ENCODE results near the gene USP34.
"Not testable (repeated sequence)": the region's sequence is repeated elsewhere in the genome, so short reads cannot be mapped to it uniquely, and the experiment has no call there.

The USP34 gene

DNA sequence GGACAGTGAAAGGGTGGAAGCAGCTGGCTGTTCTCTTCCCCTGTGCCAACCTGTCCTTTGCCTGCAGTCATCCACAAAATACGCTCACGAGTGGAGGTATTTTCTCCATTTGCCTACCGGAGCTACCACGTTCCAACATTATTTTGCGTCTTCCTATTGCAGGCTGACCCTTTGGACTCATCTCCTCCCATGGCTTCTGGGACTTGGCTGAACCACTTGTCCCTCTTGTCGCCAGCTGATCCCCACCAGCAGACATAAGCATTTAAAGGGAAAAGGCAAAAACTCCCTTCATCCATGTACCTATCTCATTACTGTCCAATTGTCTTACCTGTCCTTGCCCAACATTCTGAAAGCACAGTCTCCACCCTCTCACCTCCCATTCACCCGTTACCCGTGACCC lies 295.9 kb downstream of the USP34 start:
- no peak overlapping the region for H3K9ac ChIP-seq (ENCODE audit: low read depth, low read length)
- H3K27ac ChIP-seq (ENCODE audit: low read length): no peak overlapping the region
- H3K9me3 ChIP-seq (ENCODE audit: insufficient read depth, low read depth, low read length): no peaks in the 10 kb centered on the region
- H3K4me1 ChIP-seq (ENCODE audit: insufficient read depth, low read length): peaks cover 12% of the 10 kb centered on the region; the same call in 1 of the 2 replicates
- H3K4me3 ChIP-seq (ENCODE audit: low read length): no peak overlapping the region
- peaks cover 6% of the 10 kb centered on the region; the same call in 1 of the 2 replicates for H3K36me3 ChIP-seq (ENCODE audit: insufficient read depth, low read depth, low read length)
- peaks cover 23% of the 10 kb centered on the region for H3K27me3 ChIP-seq (ENCODE audit: insufficient read depth, low read length)

DNA sequence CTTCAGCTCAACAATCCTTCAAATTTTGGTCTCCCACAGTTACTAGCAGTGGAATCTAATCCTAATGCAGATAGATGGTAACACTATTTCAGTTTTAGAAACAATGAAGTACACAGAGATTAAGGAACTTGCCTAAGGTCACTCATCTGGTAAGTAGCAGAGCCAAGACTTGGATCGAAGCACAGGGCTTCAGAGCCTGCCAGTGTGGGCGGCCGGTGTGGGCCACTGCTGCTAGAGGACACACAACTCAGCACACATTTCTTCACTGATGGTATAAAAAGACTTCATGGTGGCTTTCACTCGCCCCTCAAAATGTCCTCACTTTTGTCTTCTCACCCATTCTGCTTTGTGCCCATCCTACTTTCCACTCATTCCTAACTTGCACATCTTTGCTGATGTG lies 297.8 kb downstream of the USP34 start:
- Histone ChIP-seq H3K4me3 (ENCODE audit: low read length) (no peak overlapping the region), H3K27ac (ENCODE audit: low read length) (no peak overlapping the region), H3K9me3 (ENCODE audit: insufficient read depth, low read depth, low read length) (no peaks in the 10 kb centered on the region), H3K27me3 (ENCODE audit: insufficient read depth, low read length) (peaks cover 23% of the 10 kb centered on the region), H3K4me1 (ENCODE audit: insufficient read depth, low read length) (peaks cover 5% of the 10 kb centered on the region; the same call in 1 of the 2 replicates), H3K36me3 (ENCODE audit: insufficient read depth, low read depth, low read length) (no peaks in the 10 kb centered on the region), H3K9ac (ENCODE audit: low read depth, low read length) (no peak overlapping the region)

GRCh38 chr2:61172671-61173070 lies 298.2 kb downstream of the USP34 start:
- peaks cover 23% of the 10 kb centered on the region for H3K27me3 ChIP-seq (ENCODE audit: insufficient read depth, low read length)
- H3K36me3 ChIP-seq (ENCODE audit: insufficient read depth, low read depth, low read length): no peaks in the 10 kb centered on the region
- no peak overlapping the region for H3K9ac ChIP-seq (ENCODE audit: low read depth, low read length)
- no peak overlapping the region for H3K27ac ChIP-seq (ENCODE audit: low read length)
- H3K4me1 ChIP-seq (ENCODE audit: insufficient read depth, low read length): peaks cover 5% of the 10 kb centered on the region; the same call in 1 of the 2 replicates
- no peaks in the 10 kb centered on the region for H3K9me3 ChIP-seq (ENCODE audit: insufficient read depth, low read depth, low read length)
- H3K4me3 ChIP-seq (ENCODE audit: low read length): no peak overlapping the region

GRCh38 chr2:61167579-61167978 lies 303.3 kb downstream of the USP34 start:
- Histone ChIP-seq H3K27ac (ENCODE audit: low read length) (no peak overlapping the region), H3K27me3 (ENCODE audit: insufficient read depth, low read length) (no peaks in the 10 kb centered on the region), H3K9ac (ENCODE audit: low read depth, low read length) (no peak overlapping the region), H3K4me1 (ENCODE audit: insufficient read depth, low read length) (no peaks in the 10 kb centered on the region), H3K36me3 (ENCODE audit: insufficient read depth, low read depth, low read length) (peaks cover 15% of the 10 kb centered on the region), H3K9me3 (ENCODE audit: insufficient read depth, low read depth, low read length) (no peaks in the 10 kb centered on the region), H3K4me3 (ENCODE audit: low read length) (no peak overlapping the region)

DNA sequence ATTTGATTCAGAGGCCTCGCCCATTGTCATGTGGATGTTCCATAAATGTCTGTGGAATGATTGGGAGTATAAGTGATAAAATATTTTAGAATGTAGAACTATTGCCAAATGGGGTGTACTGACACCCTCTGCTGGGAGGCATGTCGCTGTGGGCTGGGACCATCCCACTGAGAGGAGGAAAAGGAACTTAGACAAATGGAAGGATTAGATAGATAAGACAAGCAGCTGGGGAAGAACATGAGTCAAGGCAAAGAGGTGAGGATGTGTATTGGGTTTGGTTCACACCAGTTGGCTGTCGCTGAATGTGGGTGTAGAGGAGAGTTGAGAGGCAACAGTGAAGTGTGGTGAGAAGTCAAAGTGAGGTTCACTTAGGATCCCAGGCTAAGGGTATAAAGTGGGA lies 304.9 kb downstream of the USP34 start:
- H3K36me3 ChIP-seq (ENCODE audit: insufficient read depth, low read depth, low read length): peaks cover 15% of the 10 kb centered on the region
- H3K9ac ChIP-seq (ENCODE audit: low read depth, low read length): no peak overlapping the region
- H3K9me3 ChIP-seq (ENCODE audit: insufficient read depth, low read depth, low read length): no peaks in the 10 kb centered on the region
- H3K4me1 ChIP-seq (ENCODE audit: insufficient read depth, low read length): no peaks in the 10 kb centered on the region
- no peaks in the 10 kb centered on the region for H3K27me3 ChIP-seq (ENCODE audit: insufficient read depth, low read length)
- H3K4me3 ChIP-seq (ENCODE audit: low read length): no peak overlapping the region
- H3K27ac ChIP-seq (ENCODE audit: low read length): no peak overlapping the region

DNA sequence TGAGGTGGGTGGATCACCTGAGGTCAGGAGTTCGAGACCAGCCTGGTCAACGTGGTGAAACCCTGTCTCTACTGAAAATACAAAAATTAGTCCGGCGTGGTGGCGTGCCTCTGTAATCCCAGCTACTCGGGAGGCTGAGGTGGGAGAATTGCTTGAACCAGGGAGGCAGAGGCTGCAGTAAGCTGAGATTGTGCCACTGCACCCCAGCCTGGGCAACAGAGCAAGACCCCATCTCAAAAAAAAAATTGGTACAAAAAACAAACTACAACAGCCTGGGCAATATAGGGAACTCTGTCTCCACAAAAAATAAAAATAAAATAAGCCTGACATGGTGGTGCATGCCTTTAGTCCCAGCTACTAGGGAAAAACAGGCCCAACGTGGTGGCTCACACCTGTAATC lies 305.8 kb downstream of the USP34 start:
- not testable (repeated sequence) for H3K4me1 ChIP-seq (ENCODE audit: insufficient read depth, low read length); H3K4me3 ChIP-seq (ENCODE audit: low read length); H3K27ac ChIP-seq (ENCODE audit: low read length); H3K9me3 ChIP-seq (ENCODE audit: insufficient read depth, low read depth, low read length); H3K9ac ChIP-seq (ENCODE audit: low read depth, low read length); H3K27me3 ChIP-seq (ENCODE audit: insufficient read depth, low read length)
- peaks cover 15% of the 10 kb centered on the region for H3K36me3 ChIP-seq (ENCODE audit: insufficient read depth, low read depth, low read length)

DNA sequence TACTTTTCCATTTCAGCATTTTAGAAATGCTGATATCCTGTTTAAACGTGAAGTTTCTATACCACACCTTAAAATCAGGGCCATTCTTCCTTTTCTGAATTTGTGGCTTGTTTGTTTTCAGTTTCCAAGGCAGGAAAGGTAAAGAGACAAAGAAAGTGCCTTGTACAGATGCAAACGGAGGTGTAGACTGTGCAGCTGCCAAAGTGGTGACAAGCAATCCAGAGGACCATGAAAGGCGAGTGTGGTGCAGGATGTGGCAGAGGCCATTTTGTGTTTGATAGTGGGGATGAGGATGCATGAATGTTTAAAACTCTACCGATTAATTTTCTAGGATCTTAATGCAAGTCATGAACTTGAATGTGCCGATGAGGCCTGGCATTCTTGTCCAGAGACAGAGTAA lies 308.2 kb downstream of the USP34 start:
- no peaks in the 10 kb centered on the region for H3K4me1 ChIP-seq (ENCODE audit: insufficient read depth, low read length)
- no peak overlapping the region for H3K27ac ChIP-seq (ENCODE audit: low read length)
- no peaks in the 10 kb centered on the region for H3K27me3 ChIP-seq (ENCODE audit: insufficient read depth, low read length)
- H3K4me3 ChIP-seq (ENCODE audit: low read length): no peak overlapping the region
- no peaks in the 10 kb centered on the region for H3K9me3 ChIP-seq (ENCODE audit: insufficient read depth, low read depth, low read length)
- H3K36me3 ChIP-seq (ENCODE audit: insufficient read depth, low read depth, low read length): peaks cover 15% of the 10 kb centered on the region
- no peak overlapping the region for H3K9ac ChIP-seq (ENCODE audit: low read depth, low read length)

GRCh38 chr2:61161888-61162287 lies 309.0 kb downstream of the USP34 start, which contains the start of gene C2orf74:
Gene C2orf74, plus strand, starts transcription at chr2:61162188. Its CDS starts 327 bp downstream, at chr2:61162515.
- no peak within 1 kb of the TSS for H3K27ac ChIP-seq (ENCODE audit: low read length)
- H3K36me3 ChIP-seq (ENCODE audit: insufficient read depth, low read depth, low read length): peaks cover 15% of the 10 kb centered on the region
- H3K4me3 ChIP-seq (ENCODE audit: low read length): no peak within 1 kb of the TSS
- no peaks in the 10 kb centered on the region for H3K9me3 ChIP-seq (ENCODE audit: insufficient read depth, low read depth, low read length)
- no peaks in the 10 kb centered on the region for H3K27me3 ChIP-seq (ENCODE audit: insufficient read depth, low read length)
- H3K4me1 ChIP-seq (ENCODE audit: insufficient read depth, low read length): no peaks in the 10 kb centered on the region
- no peak within 1 kb of the TSS for H3K9ac ChIP-seq (ENCODE audit: low read depth, low read length)

GRCh38 chr2:61158356-61158955 lies 312.4 kb downstream of the USP34 start:
- Histone ChIP-seq H3K4me3 (ENCODE audit: low read length) (no peak overlapping the region), H3K27me3 (ENCODE audit: insufficient read depth, low read length) (no peaks in the 10 kb centered on the region), H3K9me3 (ENCODE audit: insufficient read depth, low read depth, low read length) (no peaks in the 10 kb centered on the region), H3K36me3 (ENCODE audit: insufficient read depth, low read depth, low read length) (no peaks in the 10 kb centered on the region; the same call in 1 of the 2 replicates), H3K9ac (ENCODE audit: low read depth, low read length) (no peak overlapping the region), H3K4me1 (ENCODE audit: insufficient read depth, low read length) (no peaks in the 10 kb centered on the region), H3K27ac (ENCODE audit: low read length) (no peak overlapping the region)

DNA sequence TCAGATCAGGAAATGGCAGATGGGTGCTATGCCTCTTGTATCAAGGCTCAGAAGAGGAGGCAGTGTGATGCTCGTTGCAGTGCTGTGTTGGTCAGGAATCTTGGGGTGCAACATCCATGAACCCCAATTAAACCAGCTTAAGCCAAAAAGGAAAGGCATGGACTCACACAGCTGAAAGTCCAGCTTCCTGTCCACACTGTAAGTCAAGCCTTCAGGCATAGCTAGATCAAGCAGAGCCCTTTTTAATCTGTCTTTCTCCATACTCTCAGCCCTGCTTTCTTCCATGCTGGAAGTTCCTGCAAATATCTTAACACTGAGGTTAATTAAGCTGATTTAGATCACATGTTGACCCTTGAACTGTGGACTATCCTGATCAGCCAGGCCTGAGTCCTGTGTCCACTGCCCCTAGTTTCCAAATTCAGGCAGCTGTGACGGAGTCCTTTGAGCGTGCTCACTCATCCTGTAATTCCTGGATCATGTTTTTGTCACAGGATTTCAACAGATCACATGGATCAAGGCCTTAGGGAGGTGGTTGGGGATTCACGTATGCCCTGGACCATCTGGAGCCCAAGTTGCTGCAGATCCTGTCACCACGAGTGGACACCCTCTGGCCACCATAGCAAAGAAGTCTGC lies 313.4 kb downstream of the USP34 start:
- Histone ChIP-seq H3K9ac (ENCODE audit: low read depth, low read length) (no peak overlapping the region), H3K36me3 (ENCODE audit: insufficient read depth, low read depth, low read length) (no peaks in the 10 kb centered on the region), H3K27ac (ENCODE audit: low read length) (no peak overlapping the region), H3K9me3 (ENCODE audit: insufficient read depth, low read depth, low read length) (no peaks in the 10 kb centered on the region), H3K4me3 (ENCODE audit: low read length) (no peak overlapping the region), H3K27me3 (ENCODE audit: insufficient read depth, low read length) (no peaks in the 10 kb centered on the region), H3K4me1 (ENCODE audit: insufficient read depth, low read length) (no peaks in the 10 kb centered on the region)

- H3K9ac ChIP-seq (ENCODE audit: low read depth, low read length): no peak overlapping the region
- no peaks in the 10 kb centered on the region for H3K9me3 ChIP-seq (ENCODE audit: insufficient read depth, low read depth, low read length)
- no peaks in the 10 kb centered on the region for H3K27me3 ChIP-seq (ENCODE audit: insufficient read depth, low read length)
- H3K27ac ChIP-seq (ENCODE audit: low read length): no peak overlapping the region
- H3K4me1 ChIP-seq (ENCODE audit: insufficient read depth, low read length): no peaks in the 10 kb centered on the region
- H3K4me3 ChIP-seq (ENCODE audit: low read length): no peak overlapping the region
- H3K36me3 ChIP-seq (ENCODE audit: insufficient read depth, low read depth, low read length): peaks cover 13% of the 10 kb centered on the region
These were observed 319.5 kb downstream of the USP34 start for GRCh38 chr2:61151436-61151835.

GRCh38 chr2:61149074-61149473 lies 321.8 kb downstream of the USP34 start:
- peaks cover 13% of the 10 kb centered on the region for H3K36me3 ChIP-seq (ENCODE audit: insufficient read depth, low read depth, low read length)
- H3K9me3 ChIP-seq (ENCODE audit: insufficient read depth, low read depth, low read length): no peaks in the 10 kb centered on the region
- H3K27ac ChIP-seq (ENCODE audit: low read length): no peak overlapping the region
- H3K27me3 ChIP-seq (ENCODE audit: insufficient read depth, low read length): no peaks in the 10 kb centered on the region
- H3K9ac ChIP-seq (ENCODE audit: low read depth, low read length): no peak overlapping the region
- no peak overlapping the region for H3K4me3 ChIP-seq (ENCODE audit: low read length)
- H3K4me1 ChIP-seq (ENCODE audit: insufficient read depth, low read length): no peaks in the 10 kb centered on the region

Data from iPS-20b (cell line).